Measurements from ENCODE around the gene INMT. TPM values are rescaled to one million over a fixed set of nuclear protein-coding genes. Genes with fewer than 3 reads are reported as not detected.
"Not testable (repeated sequence)": the region's sequence is repeated elsewhere in the genome, so short reads cannot be mapped to it uniquely, and the experiment has no call there.

Gene INMT
- total RNA-seq (2014; rRNA removed; shearing (Covaris generic)): 0.06 TPM in 1 of 2 replicates, not detected in the other

- DNase-seq (ENCODE audit: low read depth): no peak
Observed at GRCh38 chr7:30751696-30752273, at the start of gene INMT. Gene INMT, plus strand, starts transcription at chr7:30752135. Its CDS starts 16 bp downstream, at chr7:30752151.

- no peak for DNase-seq (ENCODE audit: low read depth)
Observed at GRCh38 chr7:30702200-30702599, 49.7 kb upstream of the INMT start.

- DNase-seq (ENCODE audit: low read depth): no peak
Observed at GRCh38 chr7:30703756-30704155, 48.2 kb upstream of the INMT start.

- no peak for DNase-seq (ENCODE audit: low read depth)
Observed at GRCh38 chr7:30705008-30705407, 46.9 kb upstream of the INMT start.

GRCh38 chr7:30705596-30705995 lies 46.3 kb upstream of the INMT start:
- DNase-seq (ENCODE audit: low read depth): no peak

- DNase-seq (ENCODE audit: low read depth): no peak
Observed at GRCh38 chr7:30706316-30706715, 45.6 kb upstream of the INMT start.

GRCh38 chr7:30706908-30707307 lies 45.0 kb upstream of the INMT start:
- no peak for DNase-seq (ENCODE audit: low read depth)

GRCh38 chr7:30707391-30708357 lies 44.3 kb upstream of the INMT start:
- DNase-seq (ENCODE audit: low read depth): no peak

- DNase-seq (ENCODE audit: low read depth): no peak
Observed at GRCh38 chr7:30708412-30708811, 43.5 kb upstream of the INMT start.

GRCh38 chr7:30708983-30709382 lies 43.0 kb upstream of the INMT start:
- no peak for DNase-seq (ENCODE audit: low read depth)

GRCh38 chr7:30709549-30709948 lies 42.4 kb upstream of the INMT start:
- no peak for DNase-seq (ENCODE audit: low read depth)

GRCh38 chr7:30710669-30711068 lies 41.3 kb upstream of the INMT start:
- DNase-seq (ENCODE audit: low read depth): no peak

- DNase-seq (ENCODE audit: low read depth): peak; percentile 42
Observed at GRCh38 chr7:30713392-30713791, 38.5 kb upstream of the INMT start.

GRCh38 chr7:30714129-30714528 lies 37.8 kb upstream of the INMT start:
- no peak for DNase-seq (ENCODE audit: low read depth)

- DNase-seq (ENCODE audit: low read depth): peak; percentile 52
Observed at GRCh38 chr7:30717181-30717580, 34.8 kb upstream of the INMT start.

- DNase-seq (ENCODE audit: low read depth): not testable (repeated sequence)
Observed at GRCh38 chr7:30719434-30719833, 32.5 kb upstream of the INMT start.

GRCh38 chr7:30721211-30721610 lies 30.7 kb upstream of the INMT start:
- no peak for DNase-seq (ENCODE audit: low read depth)

- DNase-seq (ENCODE audit: low read depth): no peak
Observed at GRCh38 chr7:30722187-30722586, 29.7 kb upstream of the INMT start.

- DNase-seq (ENCODE audit: low read depth): no peak
Observed at GRCh38 chr7:30722671-30723070, 29.3 kb upstream of the INMT start.

- DNase-seq (ENCODE audit: low read depth): no peak
Observed at GRCh38 chr7:30723776-30724175, 28.2 kb upstream of the INMT start.

GRCh38 chr7:30726296-30727006 lies 25.5 kb upstream of the INMT start:
- no peak for DNase-seq (ENCODE audit: low read depth)
